SH-SY5Y (cell line): ENCODE results near the gene PLEKHG5.

ENCODE experiments used
- GATA2 ChIP-seq: IDR thresholded peaks from 2 replicates; pipeline ENCODE4 v1.6.1; 2011; ENCODE audit warnings: mild to moderate bottlenecking, low read depth, low read length
- GATA3 ChIP-seq: IDR thresholded peaks from 2 replicates; pipeline ENCODE4 v1.6.1; 2011; ENCODE audit warnings: low read depth, mild to moderate bottlenecking, low read length, moderate library complexity

GRCh38 chr1:6435129-6435528 lies 56.3 kb downstream of the PLEKHG5 start:
- TF ChIP-seq GATA3 (no peak), GATA2 (no peak)
